GM12891 (cell line): ENCODE measurements around the gene SLC6A5.

Experiments used
- POLR2A ChIP-seq: IDR thresholded peaks from 2 replicates; pipeline ENCODE4 v1.6.1; 2011; ENCODE audit warnings: low read depth, low read length, control low read depth
- POLR2AphosphoS5 ChIP-seq: IDR thresholded peaks from 2 replicates; pipeline ENCODE4 v1.6.1; 2011; ENCODE audit warnings: low read depth, low read length, control low read depth
- POU2F2 ChIP-seq: IDR thresholded peaks from 2 replicates; pipeline ENCODE4 v1.6.1; 2011; ENCODE audit warnings: low read depth, mild to moderate bottlenecking, control low read depth, low read length, moderate library complexity

- TF ChIP-seq POU2F2 (no peak), POLR2AphosphoS5 (no peak), POLR2A (no peak)
Observed at GRCh38 chr11:20597154-20597679, 2.2 kb upstream of the SLC6A5 start.
